Measurements from ENCODE around the gene CAB39L. TPM values are rescaled to one million over a fixed set of nuclear protein-coding genes. Genes with fewer than 3 reads are reported as not detected.
"Not testable (repeated sequence)": the region's sequence is repeated elsewhere in the genome, so short reads cannot be mapped to it uniquely, and the experiment has no call there.

Gene CAB39L
- polyA plus RNA-seq, 5 donors = 8.2 to 13.0 (median 10.1) TPM

GRCh38 chr13:49347650-49348385, 96.0 kb downstream of the CAB39L start:
- no peak for DNase-seq

GRCh38 chr13:49346460-49346859, 97.4 kb downstream of the CAB39L start:
- no peak for DNase-seq

DNA sequence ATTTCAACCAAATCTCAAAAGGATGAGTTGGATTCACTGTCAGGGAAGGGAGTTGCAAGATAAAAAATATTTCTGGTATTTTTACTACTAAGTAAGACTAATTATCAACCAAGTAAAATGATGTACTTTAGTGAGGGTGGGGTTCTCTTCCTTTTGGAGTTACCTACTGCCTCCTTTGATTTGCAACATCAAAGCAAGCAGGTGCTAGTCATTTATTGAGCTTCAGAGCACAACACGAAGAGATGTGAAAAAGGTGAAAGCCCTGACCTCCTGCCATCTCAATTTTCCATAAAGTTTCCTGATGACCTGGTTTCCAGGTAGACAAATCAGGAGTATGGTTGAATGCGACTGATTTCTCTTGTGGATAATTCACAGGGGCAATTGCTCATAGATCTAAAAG, 100.1 kb downstream of the CAB39L start:
- no peak for DNase-seq

- DNase-seq = no peak
Observed at GRCh38 chr13:49343255-49343654, 100.6 kb downstream of the CAB39L start.

DNA sequence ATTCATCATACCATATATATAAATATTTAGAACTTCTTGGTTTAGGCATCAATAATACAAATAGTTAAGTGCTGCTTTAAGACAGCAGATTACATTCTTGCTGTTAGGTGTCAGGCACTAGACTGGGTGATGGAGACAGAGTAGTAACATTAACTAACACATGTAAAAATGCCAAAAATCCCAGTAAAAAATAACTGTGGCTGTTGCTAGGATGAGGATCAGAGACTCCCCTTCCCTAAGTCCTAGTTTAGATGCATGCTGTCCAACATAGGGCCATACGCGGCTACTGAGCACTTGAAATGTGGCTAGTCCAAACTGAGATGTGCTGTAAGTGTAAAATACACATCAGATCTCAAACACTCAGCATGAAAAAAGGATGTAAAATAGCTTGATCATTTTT, 101.4 kb downstream of the CAB39L start:
- DNase-seq = no peak

DNA sequence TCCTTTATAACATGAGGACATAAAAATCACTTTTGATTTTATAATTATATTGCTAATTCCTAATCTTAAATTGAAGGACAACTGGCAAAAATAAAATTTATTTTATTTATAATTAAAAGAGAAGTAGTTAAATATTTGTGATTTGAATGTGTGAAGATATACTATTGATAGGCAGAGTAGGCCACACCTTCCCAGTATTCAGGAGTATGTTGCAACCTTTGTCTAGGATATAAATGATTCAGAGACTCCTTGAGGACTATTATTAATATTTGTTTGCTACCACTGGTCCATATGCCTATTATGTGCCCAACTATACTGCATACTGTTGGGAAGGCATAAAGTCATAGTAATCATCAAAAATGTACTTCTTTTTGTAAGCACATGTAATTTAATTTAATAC, 101.9 kb downstream of the CAB39L start:
- no peak for DNase-seq

GRCh38 chr13:49341517-49341916, 102.3 kb downstream of the CAB39L start:
- no peak for DNase-seq

GRCh38 chr13:49340161-49340560, 103.7 kb downstream of the CAB39L start:
- DNase-seq = no peak

- no peak for DNase-seq
Observed at GRCh38 chr13:49336655-49337054, 107.2 kb downstream of the CAB39L start.

DNA sequence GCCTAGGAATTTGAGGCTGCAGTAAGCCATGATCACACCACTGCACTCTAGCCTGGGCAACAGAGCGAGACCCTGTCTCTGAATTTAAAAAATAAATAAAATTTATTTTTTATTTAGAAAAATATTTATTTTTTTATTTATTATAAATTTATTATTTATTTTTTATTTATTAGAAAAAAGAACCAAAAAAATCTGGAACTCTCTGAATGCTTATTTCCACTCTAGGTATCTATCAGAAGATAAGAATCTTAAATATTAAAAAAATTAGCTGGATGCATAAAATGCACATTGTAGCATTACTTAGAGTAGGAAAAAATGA, 113.4 kb downstream of the CAB39L start:
- no peak for DNase-seq

- DNase-seq = no peak
Observed at GRCh38 chr13:49329831-49330545, 113.9 kb downstream of the CAB39L start.

DNA sequence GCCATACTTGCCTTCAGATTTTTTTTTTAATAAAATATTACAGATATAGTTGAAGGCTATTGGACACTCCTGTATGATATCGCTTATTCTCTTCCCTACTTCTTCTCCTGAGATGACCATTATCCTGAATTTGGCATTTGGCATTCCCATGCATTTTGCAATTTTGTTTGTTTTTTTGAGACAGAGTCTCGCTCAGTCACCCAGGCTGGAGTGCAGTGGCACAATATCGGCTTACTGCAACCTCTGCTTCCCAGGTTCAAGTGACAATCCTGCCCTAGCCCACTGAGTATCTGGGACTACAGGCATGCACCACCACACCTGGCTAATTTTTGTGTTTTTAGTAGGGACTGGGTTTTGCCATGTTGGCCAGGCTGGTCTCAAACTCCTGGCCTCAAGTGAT, 116.7 kb downstream of the CAB39L start:
- not testable (repeated sequence) for DNase-seq

DNA sequence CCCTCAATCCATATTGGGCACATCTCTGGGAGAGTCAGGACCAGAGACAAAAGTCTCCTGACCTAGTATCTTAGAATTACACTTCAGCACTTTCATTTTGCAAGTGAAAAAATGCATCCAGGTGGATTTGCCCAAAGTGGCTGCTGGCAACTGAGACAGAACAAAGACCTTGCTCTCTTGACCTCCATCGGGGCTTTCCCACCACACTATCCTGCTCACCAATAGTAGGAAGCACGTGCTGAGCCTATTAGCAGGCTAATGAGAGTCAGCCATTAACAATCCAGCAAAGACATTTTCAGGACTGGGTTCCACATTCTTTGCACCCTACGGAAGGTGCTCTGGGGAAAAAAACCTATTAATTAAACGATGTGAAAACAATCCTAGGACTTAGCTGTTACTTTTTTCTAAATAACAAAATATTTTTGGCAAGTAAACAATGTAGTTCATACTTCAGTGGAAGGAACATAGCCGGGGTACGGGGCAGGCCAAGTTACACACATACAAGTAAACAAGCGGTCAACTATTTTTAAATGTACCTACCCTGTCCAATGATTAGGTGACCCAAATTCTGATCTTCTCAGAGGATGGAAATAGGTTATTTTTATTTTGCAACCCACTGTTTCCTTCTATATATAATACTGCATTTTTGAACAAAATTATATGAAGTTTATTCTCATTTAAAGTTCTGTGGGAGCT, 117.5 kb downstream of the CAB39L start:
- DNase-seq = no peak

DNA sequence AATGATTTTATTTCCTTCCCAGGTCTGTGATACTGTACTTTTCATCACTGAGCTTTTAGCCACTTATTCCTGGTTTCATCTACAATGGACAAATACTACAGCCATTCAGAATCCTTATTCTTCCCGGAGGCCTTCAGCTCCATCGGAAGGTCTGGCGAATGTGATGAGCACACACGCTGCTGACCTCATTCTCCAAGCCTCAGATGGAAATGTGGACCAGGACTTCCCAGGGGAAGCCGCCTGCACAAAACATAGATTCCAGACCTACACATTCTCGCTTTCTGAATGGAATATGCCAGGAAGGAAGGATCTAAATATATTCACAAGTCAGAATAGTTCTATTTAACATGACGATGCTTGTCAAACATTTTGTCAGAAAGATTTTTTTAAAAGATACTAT, 120.5 kb downstream of the CAB39L start:
- DNase-seq = no peak

DNA sequence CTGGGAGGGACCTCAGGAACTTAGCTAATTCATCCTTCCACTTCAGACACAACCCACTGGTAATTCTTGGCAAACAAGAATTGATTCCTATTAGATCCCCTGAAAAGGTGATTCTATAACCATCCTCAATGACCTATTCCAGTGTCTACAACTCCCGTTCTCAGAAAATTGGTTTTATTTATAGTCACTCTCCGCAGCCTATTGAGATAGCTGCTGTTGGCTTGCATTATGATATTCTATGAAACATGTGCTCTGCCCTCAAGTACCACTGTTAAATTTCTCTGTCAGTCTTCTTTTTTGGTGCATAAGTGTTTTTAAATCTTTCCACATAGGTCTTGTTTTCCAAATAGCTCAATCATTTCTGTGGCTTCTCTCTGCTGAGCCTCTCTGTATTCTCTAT, 121.2 kb downstream of the CAB39L start:
- DNase-seq = no peak

- DNase-seq = no peak
Observed at GRCh38 chr13:49320975-49321374, 122.9 kb downstream of the CAB39L start.

DNA sequence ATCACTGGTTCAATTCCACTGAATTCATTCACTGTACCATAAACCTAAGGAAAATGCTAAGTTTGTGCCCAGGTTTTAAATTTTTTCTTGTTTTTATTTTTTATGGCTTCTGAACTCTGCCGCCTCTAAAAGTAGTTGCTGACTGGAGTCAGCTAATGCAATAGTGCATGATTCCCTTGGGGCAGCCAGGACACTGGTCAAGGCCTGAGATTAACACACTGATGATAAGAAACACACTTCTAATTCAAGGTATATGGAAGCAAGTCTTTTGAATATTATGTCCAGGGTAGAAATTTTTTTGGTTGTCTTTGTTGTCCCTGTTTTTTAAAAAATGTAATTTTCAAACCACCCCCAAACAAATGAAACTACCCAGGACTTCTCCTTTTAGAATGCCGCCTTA, 123.9 kb downstream of the CAB39L start:
- DNase-seq = no peak

GRCh38 chr13:49319551-49319950, 124.3 kb downstream of the CAB39L start:
- DNase-seq = no peak

GRCh38 chr13:49315756-49316482, 127.9 kb downstream of the CAB39L start:
- no peak for DNase-seq

- no peak for DNase-seq
Observed at GRCh38 chr13:49315036-49315565, 128.8 kb downstream of the CAB39L start.

DNA sequence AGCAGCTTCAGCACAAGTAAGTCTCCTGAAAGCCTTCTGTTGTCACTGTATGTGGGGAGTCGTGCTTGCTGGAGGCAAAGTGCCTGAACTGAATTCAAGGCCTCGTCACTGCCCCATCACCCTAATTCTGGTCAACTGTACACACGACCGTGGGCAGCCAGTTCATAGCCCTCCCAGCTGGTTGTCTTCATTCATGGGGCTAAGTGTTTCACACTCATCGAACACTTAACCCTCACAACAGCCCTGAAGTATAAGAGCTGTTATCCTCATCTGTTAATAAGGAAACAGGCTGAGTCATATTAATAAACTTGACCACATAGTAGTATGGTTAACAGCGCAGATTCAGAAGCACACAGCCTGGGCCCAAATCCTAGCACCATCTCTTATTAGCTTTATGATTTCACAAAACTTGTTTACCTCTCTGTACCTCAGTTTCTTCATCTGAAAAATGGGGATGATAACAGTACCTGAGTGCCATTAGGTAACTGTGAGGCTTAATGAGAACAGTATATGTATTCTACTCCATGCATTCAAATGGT, 129.5 kb downstream of the CAB39L start:
- no peak for DNase-seq

DNA sequence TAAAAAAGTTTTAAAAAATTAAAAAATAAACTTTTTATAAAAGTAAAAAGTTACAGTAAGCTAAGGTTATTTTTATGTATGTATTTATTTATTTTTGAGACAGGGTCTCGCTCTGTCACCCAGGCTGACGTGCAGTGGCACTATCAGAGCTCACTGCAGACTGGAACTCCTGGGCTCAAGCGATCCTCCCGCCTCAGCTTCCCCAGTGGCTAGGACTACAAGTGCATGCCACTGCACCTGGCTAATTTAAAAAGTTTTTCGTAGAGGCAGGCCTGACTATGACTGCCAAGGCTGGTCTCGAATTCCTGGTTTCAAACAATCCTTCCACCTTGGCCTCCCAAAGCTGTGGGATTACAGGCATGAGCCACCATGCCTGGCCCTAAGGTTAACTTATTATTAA, 132.0 kb downstream of the CAB39L start:
- DNase-seq = no peak
